Upper lobe of left lung (tissue), 4 donors: ENCODE data around the gene ELAVL2.

Experiments
- CTCF ChIP-seq, 6 experiments: fragments of 450-650 bp in 4 of 6; fragments of 200-600 bp in 2 of 6; sonication (generic) in 2 of 6; IDR thresholded peaks; one replicate each; pipeline ENCODE4 v1.5.1; 2016 to 2019; ENCODE audit warnings: antibody characterized with exemption in 6 of 6
- POLR2A ChIP-seq, 4 donors: fragments of 450-650 bp; IDR thresholded peaks; one replicate each; pipeline ENCODE4 v1.5.1; 2016 to 2017; ENCODE audit warnings: antibody characterized with exemption in 4 of 4, mild to moderate bottlenecking in 2 of 4

- TF ChIP-seq CTCF (IDR thresholded peaks at IDR 0.05) (no peak), POLR2A (IDR thresholded peaks at IDR 0.05) (no peak)
Measured at GRCh38 chr9:23662320-23662719, 163.7 kb downstream of the ELAVL2 start.
